ENCODE data around the gene OVCH1.
"Not testable (repeated sequence)": the region's sequence is repeated elsewhere in the genome, so short reads cannot be mapped to it uniquely, and the experiment has no call there.

The OVCH1 gene

GRCh38 chr12:29414368-29414767 lies 83.1 kb downstream of the OVCH1 start:
- no peak for DNase-seq (ENCODE audit: low read depth in 3 of 3)

GRCh38 chr12:29405561-29405960 lies 91.9 kb downstream of the OVCH1 start:
- no peak for DNase-seq (ENCODE audit: low read depth in 3 of 3)

- DNase-seq (ENCODE audit: low read depth in 3 of 3), result no peak
Observed at GRCh38 chr12:29403991-29404390, 93.5 kb downstream of the OVCH1 start.

GRCh38 chr12:29402437-29402836 lies 95.0 kb downstream of the OVCH1 start:
- no peak for DNase-seq (ENCODE audit: low read depth in 3 of 3)

GRCh38 chr12:29398495-29398894 lies 99.0 kb downstream of the OVCH1 start:
- no peak for DNase-seq (ENCODE audit: low read depth in 3 of 3)

- DNase-seq (ENCODE audit: low read depth in 3 of 3), result no peak
Observed at GRCh38 chr12:29396774-29397173, 100.7 kb downstream of the OVCH1 start.

- no peak for DNase-seq (ENCODE audit: low read depth in 3 of 3)
Observed at GRCh38 chr12:29395356-29395755, 102.1 kb downstream of the OVCH1 start.

- peak in 2 of 3 experiments; percentile 3 to 11 for DNase-seq (ENCODE audit: low read depth in 3 of 3)
Observed at GRCh38 chr12:29390419-29390818, 107.1 kb downstream of the OVCH1 start.

- no peak for DNase-seq (ENCODE audit: low read depth in 3 of 3)
Observed at GRCh38 chr12:29389295-29389919, 108.1 kb downstream of the OVCH1 start.

GRCh38 chr12:29386084-29386680 lies 111.3 kb downstream of the OVCH1 start:
- not testable (repeated sequence) for DNase-seq (ENCODE audit: low read depth in 3 of 3)

GRCh38 chr12:29385194-29385593 lies 112.3 kb downstream of the OVCH1 start:
- DNase-seq (ENCODE audit: low read depth in 3 of 3), result not testable (repeated sequence)

- no peak for DNase-seq (ENCODE audit: low read depth in 3 of 3)
Observed at GRCh38 chr12:29382251-29382650, 115.2 kb downstream of the OVCH1 start.

GRCh38 chr12:29380536-29381523 lies 116.7 kb downstream of the OVCH1 start, which contains the start of gene ERGIC2:
Gene ERGIC2, minus strand, starts transcription at chr12:29381172. Its CDS starts 9,539 bp downstream, at chr12:29371633.
- DNase-seq (ENCODE audit: low read depth in 3 of 3), result peak; percentile 79 to 87 (median 85)

Data from stimulated activated CD4-positive, alpha-beta T cell treated with anti-CD3 and anti-CD28 coated beads, TNF-alpha, amount 100 ng/mL, for 24 hours (primary cell).